HCT116 (cell line): ENCODE measurements around the gene ABCC1. TPM values are rescaled to one million over a fixed set of nuclear protein-coding genes. Genes with fewer than 3 reads are reported as not detected.

ENCODE experiments used
- ATAC-seq: fragments of 200-7000 bp; cut with Tn5 transposase; 2 replicates; pipeline ENCODE4 v1.9.1; 2020; ENCODE audit warnings: mild to moderate bottlenecking, moderate library complexity
- BruUV-seq: library from RNA; stranded (reverse); fragments of 400-500 nt; replicated peaks from 2 replicates; lab custom pipeline; 2021; lab: Mats Ljungman, UMichigan
- CTCF ChIA-PET: fragments of 300-600 bp; sonication (Branson Sonifier 250); formaldehyde crosslinking; loops from one replicate; lab custom pipeline; 2021; ENCODE audit warnings: antibody characterized with exemption; lab: Charles Lee
- POLR2A ChIA-PET: fragments of 300-600, 350-600 bp; sonication (Branson Sonifier 250); formaldehyde crosslinking; loops from one replicate; lab custom pipeline; 2021; ENCODE audit warnings: antibody characterized with exemption; lab: Charles Lee
- RAD21 ChIA-PET, 2 experiments: fragments of 300-600 bp; sonication (Branson Sonifier 250); formaldehyde crosslinking; loops; one replicate each; lab custom pipeline; 2023; ENCODE audit warnings: low total read pairs in 2 of 2; ENCODE audit not compliant: uncharacterized antibody in 2 of 2, unreplicated experiment in 2 of 2, low non-redundant PET in 1 of 2; lab: Charles Lee
- DNase-seq: peaks from one replicate; pipeline ENCODE4 v3.0.0-alpha.2; 2010; ENCODE audit warnings: low read depth, low spot score
- H2AFZ ChIP-seq: fragments of 200-600 bp; shearing (Covaris generic), sonication (generic); 2 replicates; pipeline ENCODE4 v1.6.1; 2017; ENCODE audit warnings: low read depth, mixed run types, mixed read lengths, antibody characterized with exemption, low read length; ENCODE audit not compliant: poor library complexity, severe bottlenecking
- H3K27ac ChIP-seq: 2 replicates; pipeline ENCODE4 v1.5.1; 2012; ENCODE audit warnings: low read depth, low read length
- H3K27me3 ChIP-seq: fragments of 200-600 bp; sonication (generic); 2 replicates; pipeline ENCODE4 v1.6.1; 2016; ENCODE audit warnings: mixed run types, low read length, mixed read lengths; ENCODE audit not compliant: insufficient read depth
- H3K36me3 ChIP-seq, 2 experiments: fragments of 200-500 bp in 1 of 2; fragments of 200-600 bp in 1 of 2; sonication (Bioruptor generic) in 1 of 2; sonication (generic) in 1 of 2; 2 replicates each; pipeline versions ENCODE4 v1.5.1 to v1.6.1; 2014 to 2016; ENCODE audit warnings: low read length in 2 of 2, inconsistent platforms in 1 of 2, mixed read lengths in 1 of 2, mixed run types in 1 of 2; ENCODE audit not compliant: insufficient read depth in 2 of 2, control insufficient read depth in 1 of 2
- H3K4me1 ChIP-seq, 2 experiments: fragments of 200-600 bp in 1 of 2; sonication (generic) in 1 of 2; 2 replicates each; pipeline versions ENCODE4 v1.5.1 to v1.6.1; 2012 to 2017; ENCODE audit warnings: low read length in 2 of 2, inconsistent platforms in 1 of 2, mild to moderate bottlenecking in 1 of 2, mixed read lengths in 1 of 2, mixed run types in 1 of 2, moderate library complexity in 1 of 2; ENCODE audit not compliant: insufficient read depth in 2 of 2, control insufficient read depth in 1 of 2
- H3K4me2 ChIP-seq: fragments of 200-600 bp; sonication (generic); 2 replicates; pipeline ENCODE4 v1.6.1; 2017; ENCODE audit warnings: mixed run types, low read length, mixed read lengths
- H3K4me3 ChIP-seq, 2 experiments: fragments of 200-600 bp in 1 of 2; sonication (generic) in 1 of 2; replicated peaks in 1 of 2; 2 replicates each; pipeline ENCODE4 v1.5.1; 2011 to 2016; ENCODE audit warnings: low read length in 2 of 2, control low read depth in 1 of 2, low read depth in 1 of 2, mild to moderate bottlenecking in 1 of 2, mixed read lengths in 1 of 2, mixed run types in 1 of 2
- H3K79me2 ChIP-seq: fragments of 200-600 bp; sonication (generic); 2 replicates; pipeline ENCODE4 v1.6.1; 2017; ENCODE audit warnings: mild to moderate bottlenecking, mixed run types, low read length, moderate library complexity, mixed read lengths; ENCODE audit not compliant: insufficient read depth
- H3K9ac ChIP-seq: fragments of 200-600 bp; sonication (generic); 2 replicates; pipeline ENCODE4 v1.6.1; 2016; ENCODE audit warnings: low read length, mixed read lengths
- H3K9me2 ChIP-seq: fragments of 200-600 bp; sonication (generic), shearing (Covaris generic); 2 replicates; pipeline ENCODE4 v1.6.1; 2017; ENCODE audit warnings: mixed run types, mild to moderate bottlenecking, moderate library complexity; ENCODE audit not compliant: insufficient read depth
- H3K9me3 ChIP-seq, 2 experiments: fragments of 200-500 bp in 1 of 2; fragments of 200-600 bp in 1 of 2; sonication (Bioruptor generic) in 1 of 2; sonication (generic) in 1 of 2; 2 replicates each; pipeline ENCODE4 v1.6.1; 2014 to 2017; ENCODE audit warnings: low read length in 2 of 2, mixed read lengths in 2 of 2, inconsistent platforms in 1 of 2, low read depth in 1 of 2, mild to moderate bottlenecking in 1 of 2, mixed run types in 1 of 2, moderate library complexity in 1 of 2; ENCODE audit not compliant: control insufficient read depth in 1 of 2, insufficient read depth in 1 of 2
- H4K20me1 ChIP-seq: fragments of 200-600 bp; sonication (generic), shearing (Covaris generic); 2 replicates; pipeline ENCODE4 v1.6.1; 2017; ENCODE audit warnings: mixed run types, mild to moderate bottlenecking, moderate library complexity; ENCODE audit not compliant: insufficient read depth
- CTCF ChIP-seq, 3 experiments: fragments of 200-600 bp in 1 of 3; sonication (generic) in 1 of 3; IDR thresholded peaks in 2 of 3; conservative IDR thresholded peaks in 1 of 3; 2 replicates each; pipeline ENCODE4 v1.5.1; 2012 to 2017; ENCODE audit warnings: low read depth in 2 of 3, low read length in 2 of 3, antibody characterized with exemption in 1 of 3, borderline replicate concordance in 1 of 3, control low read depth in 1 of 3, mild to moderate bottlenecking in 1 of 3, mixed read lengths in 1 of 3, mixed run types in 1 of 3, moderate library complexity in 1 of 3; ENCODE audit not compliant: insufficient read depth in 1 of 3
- EZH2phosphoT487 ChIP-seq: fragments of 200-600 bp; IDR thresholded peaks from 2 replicates; pipeline ENCODE4 v1.6.1; 2018; ENCODE audit warnings: antibody characterized with exemption, borderline replicate concordance
- TCF7L2 ChIP-seq: IDR thresholded peaks from 2 replicates; pipeline ENCODE4 v1.7.0; 2011; ENCODE audit warnings: borderline replicate concordance, inconsistent platforms; ENCODE audit not compliant: insufficient read depth, insufficient read length; ENCODE audit errors: extremely low read depth
- intact Hi-C: fragments of 100-400 bp; cut with micrococcal nuclease; formaldehyde crosslinking; loops from 2 replicates; pipeline ENCODE4 v1.10.0; 2022
- total RNA-seq: library from RNA; stranded (reverse); gene quantifications from one replicate; pipeline ENCODE4 v1.2.1, GENCODE V29; 2021; ENCODE audit not compliant: unreplicated experiment
- TF ChIP-seq, protein P1 (sequence below): IDR thresholded peaks from 2 replicates; pipeline ENCODE4 v1.6.1; 2012
- TF ChIP-seq, protein P2 (sequence below): IDR thresholded peaks from 2 replicates; pipeline ENCODE4 v1.6.1; 2011; ENCODE audit warnings: mild to moderate bottlenecking, low read length, moderate library complexity; ENCODE audit not compliant: insufficient replicate concordance; ENCODE audit errors: extremely low read depth

The ABCC1 gene
- total RNA-seq, 1 experiment from 2014 or later, result 61.9 TPM

DNA sequence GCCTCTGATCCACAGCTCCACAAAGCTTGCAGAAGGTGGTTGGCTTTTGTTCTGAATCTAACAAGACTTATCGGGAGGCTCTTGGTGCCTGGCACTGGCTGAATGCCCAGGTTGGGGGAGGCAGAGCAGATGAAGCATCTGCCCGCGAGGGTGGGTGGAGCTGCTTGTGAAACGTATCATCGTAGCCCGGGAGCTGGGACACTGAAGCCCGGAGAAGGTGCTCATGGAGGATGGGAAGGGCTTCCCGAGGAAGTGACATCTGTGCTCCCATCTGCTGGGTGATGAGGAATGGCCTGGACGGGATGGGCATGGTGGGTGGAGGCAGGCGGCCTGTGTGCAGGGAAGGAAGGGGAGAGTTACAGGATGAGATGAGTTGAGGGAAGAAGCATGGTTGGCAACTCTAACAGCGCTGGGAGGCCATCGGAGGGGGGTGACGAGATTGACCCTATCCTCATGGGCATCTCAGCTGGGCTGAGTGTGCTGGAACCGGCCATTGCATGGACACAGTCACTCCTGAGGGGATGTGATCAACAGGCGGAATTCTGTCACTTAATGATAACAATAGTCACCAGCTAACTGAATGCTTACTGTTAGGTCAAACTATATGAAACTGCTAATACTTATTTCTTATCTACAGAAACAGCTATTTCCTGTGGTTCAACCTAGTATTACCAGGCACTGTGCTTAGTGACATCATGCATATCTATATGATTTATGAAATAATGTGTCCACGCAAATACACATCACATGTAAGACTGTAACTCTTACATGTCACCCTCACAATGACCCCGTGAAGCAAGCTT is 171.2 kb downstream of the ABCC1 start:
- no peak overlapping the region for H2AFZ ChIP-seq
- intact Hi-C loops, result loop anchor here (10.0 kb wide), 1 partner anchor 416 kb away; no protein-coding TSS in a partner anchor
- H3K27ac ChIP-seq, result no peak overlapping the region
- no peak overlapping the region for H3K4me2 ChIP-seq
- no peaks in the 10 kb centered on the region for H3K27me3 ChIP-seq
- H3K4me1 ChIP-seq, result no peaks in the 10 kb centered on the region
- no peak for DNase-seq
- ChIA-PET RAD21 (no interaction called here), POLR2A (no interaction called here), CTCF (no interaction called here)
- no peak overlapping the region for H3K9ac ChIP-seq
- H3K9me3 ChIP-seq, result peaks cover 5 to 8% of the 10 kb centered on the region in 2 experiments; a peak in 2 of 4 replicates
- H3K4me3 ChIP-seq, result no peak overlapping the region
- ATAC-seq, result no peak
- peaks cover 4% of the 10 kb centered on the region; the same call in 1 of the 2 replicates for H3K79me2 ChIP-seq
- H4K20me1 ChIP-seq, result no peaks in the 10 kb centered on the region
- BruUV-seq, result no TSS peak
- H3K9me2 ChIP-seq, result no peaks in the 10 kb centered on the region
- H3K36me3 ChIP-seq, result peaks cover 22 to 63% of the 10 kb centered on the region in 2 experiments
- no peak for TF ChIP-seq EZH2phosphoT487
- TF ChIP-seq, protein P1, sequence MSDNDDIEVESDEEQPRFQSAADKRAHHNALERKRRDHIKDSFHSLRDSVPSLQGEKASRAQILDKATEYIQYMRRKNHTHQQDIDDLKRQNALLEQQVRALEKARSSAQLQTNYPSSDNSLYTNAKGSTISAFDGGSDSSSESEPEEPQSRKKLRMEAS, result no peak
- no peak for TF ChIP-seq CTCF (IDR thresholded peaks at IDR 0.05 in 2 of 3, conservative IDR thresholded peaks at IDR 0.05 in 1 of 3; ENCODE audit: borderline replicate concordance in 1 of 3, insufficient read depth in 1 of 3, low read depth in 2 of 3, low read length in 2 of 3)
- TF ChIP-seq, protein P2, sequence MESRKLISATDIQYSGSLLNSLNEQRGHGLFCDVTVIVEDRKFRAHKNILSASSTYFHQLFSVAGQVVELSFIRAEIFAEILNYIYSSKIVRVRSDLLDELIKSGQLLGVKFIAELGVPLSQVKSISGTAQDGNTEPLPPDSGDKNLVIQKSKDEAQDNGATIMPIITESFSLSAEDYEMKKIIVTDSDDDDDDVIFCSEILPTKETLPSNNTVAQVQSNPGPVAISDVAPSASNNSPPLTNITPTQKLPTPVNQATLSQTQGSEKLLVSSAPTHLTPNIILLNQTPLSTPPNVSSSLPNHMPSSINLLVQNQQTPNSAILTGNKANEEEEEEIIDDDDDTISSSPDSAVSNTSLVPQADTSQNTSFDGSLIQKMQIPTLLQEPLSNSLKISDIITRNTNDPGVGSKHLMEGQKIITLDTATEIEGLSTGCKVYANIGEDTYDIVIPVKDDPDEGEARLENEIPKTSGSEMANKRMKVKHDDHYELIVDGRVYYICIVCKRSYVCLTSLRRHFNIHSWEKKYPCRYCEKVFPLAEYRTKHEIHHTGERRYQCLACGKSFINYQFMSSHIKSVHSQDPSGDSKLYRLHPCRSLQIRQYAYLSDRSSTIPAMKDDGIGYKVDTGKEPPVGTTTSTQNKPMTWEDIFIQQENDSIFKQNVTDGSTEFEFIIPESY, result no peak
- TF ChIP-seq TCF7L2, result no peak
